ENCODE data around the gene SPRED3. TPM values are rescaled to one million over a fixed set of nuclear protein-coding genes. Genes with fewer than 3 reads are reported as not detected.

SPRED3 gene
- total RNA-seq, 1 donor from 2014 or later: 0.71 TPM

DNA sequence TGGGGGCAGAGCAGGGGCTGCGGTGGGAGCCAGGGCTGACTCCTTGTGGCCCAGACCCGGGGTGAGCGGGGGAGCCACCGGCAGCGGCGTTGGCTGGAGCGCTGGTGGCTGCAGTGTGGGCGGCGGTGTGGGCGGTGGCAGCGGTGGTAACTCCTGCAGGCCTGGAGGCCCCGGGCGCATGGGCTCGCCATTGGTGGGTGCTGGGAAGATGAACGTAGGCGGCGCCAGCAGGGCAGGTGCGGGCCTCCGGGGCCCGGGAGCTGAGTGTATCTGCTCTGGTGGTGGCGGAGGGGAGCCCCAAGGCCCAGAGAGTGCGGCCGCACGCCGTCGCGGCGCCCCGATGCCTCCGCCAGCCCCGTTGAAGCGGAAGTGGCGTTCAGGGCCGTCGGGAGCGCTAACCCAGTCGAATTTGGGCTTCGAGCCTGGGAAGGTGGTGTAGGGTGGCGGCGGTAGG, 2.7 kb upstream of the SPRED3 start:
- intact Hi-C loops (cut with micrococcal nuclease): no loop called here
- no peak for TF ChIP-seq CTCF (IDR thresholded peaks at IDR 0.05; ENCODE audit: borderline replicate concordance)
- Histone ChIP-seq H3K9me3 (replicated peaks) (no peaks in the 10 kb centered on the region), H3K36me3 (peaks cover 56% of the 10 kb centered on the region), H3K4me1 (peaks cover 44% of the 10 kb centered on the region), H3K27me3 (ENCODE audit: low read depth) (peaks cover 45% of the 10 kb centered on the region), H3K27ac (replicated peaks) (no peak overlapping the region), H3K4me3 (no peak overlapping the region)
- DNase-seq: no peak

DNA sequence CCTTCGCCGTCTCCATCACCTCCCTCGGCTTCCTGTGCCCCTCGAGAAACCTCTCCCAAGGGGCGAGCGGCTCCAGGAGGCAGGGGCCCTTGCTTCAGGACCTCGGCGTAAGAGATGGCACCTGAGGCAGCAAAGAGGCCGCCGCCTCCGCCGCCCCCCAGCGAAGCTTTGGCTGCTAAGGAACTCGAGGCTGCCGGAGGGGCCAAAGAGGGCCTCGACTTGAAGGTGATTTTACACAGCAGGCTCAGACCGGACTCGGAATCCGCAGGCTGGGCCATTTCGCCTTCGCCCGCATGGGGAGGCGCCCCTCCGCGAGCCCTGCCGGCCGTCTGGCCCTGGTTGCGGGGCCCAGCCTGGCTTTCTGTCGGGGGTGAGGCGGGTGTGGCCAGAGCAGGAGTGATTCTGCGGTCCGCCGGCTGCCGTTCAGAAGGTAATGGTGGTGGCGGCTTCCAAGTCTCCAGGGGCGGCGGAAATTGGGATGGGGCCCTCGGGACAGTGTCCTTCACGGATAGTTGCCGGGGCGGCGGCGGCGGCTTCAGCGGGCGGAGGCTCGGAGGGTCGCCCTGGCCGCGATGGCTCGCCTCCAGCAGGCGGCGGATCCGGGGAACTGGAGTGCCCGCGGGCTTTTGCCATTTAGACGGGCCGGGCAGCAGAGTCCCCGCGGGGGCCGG, 2.1 kb upstream of the SPRED3 start:
- no peak overlapping the region for H3K27ac ChIP-seq (replicated peaks)
- peaks cover 45% of the 10 kb centered on the region for H3K27me3 ChIP-seq (ENCODE audit: low read depth)
- peaks cover 44% of the 10 kb centered on the region for H3K4me1 ChIP-seq
- intact Hi-C loops (cut with micrococcal nuclease): no loop called here
- no peaks in the 10 kb centered on the region for H3K9me3 ChIP-seq (replicated peaks)
- TF ChIP-seq CTCF (IDR thresholded peaks at IDR 0.05; ENCODE audit: borderline replicate concordance): no peak
- DNase-seq: no peak
- peaks cover 50% of the 10 kb centered on the region for H3K36me3 ChIP-seq
- H3K4me3 ChIP-seq: peak overlapping the region; percentile 66

DNA sequence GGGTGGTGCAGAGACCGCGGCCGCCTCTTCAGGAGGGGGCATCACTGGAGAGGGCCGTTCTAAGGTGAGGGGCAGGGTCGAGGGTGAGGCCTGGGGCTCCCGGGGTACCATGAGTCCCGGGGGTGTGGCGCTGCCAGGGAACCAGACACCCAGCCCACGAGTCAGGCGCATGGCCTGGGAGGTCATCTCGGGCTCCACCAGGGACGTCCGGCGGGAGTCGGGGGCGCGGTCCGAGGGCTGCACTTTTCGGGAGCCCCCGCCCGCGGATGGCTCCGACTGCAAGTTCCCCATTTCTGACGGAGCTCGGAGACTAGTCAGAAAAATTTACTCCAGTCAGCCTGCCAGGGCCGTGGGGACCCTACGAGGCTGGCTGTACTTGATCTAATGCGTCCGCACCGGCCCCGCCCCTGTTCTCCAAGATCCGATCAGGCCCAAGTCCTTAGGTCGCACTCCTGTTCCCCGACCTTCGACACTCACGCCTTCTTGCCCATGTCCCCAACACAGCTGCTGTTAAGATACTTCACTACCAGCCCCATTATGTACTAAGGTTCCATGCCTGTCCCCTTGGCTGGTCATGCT, 1.4 kb upstream of the SPRED3 start:
- peaks cover 44% of the 10 kb centered on the region for H3K4me1 ChIP-seq
- peak overlapping the region; percentile 66 for H3K4me3 ChIP-seq
- peaks cover 44% of the 10 kb centered on the region for H3K36me3 ChIP-seq
- no peaks in the 10 kb centered on the region for H3K9me3 ChIP-seq (replicated peaks)
- peaks cover 45% of the 10 kb centered on the region for H3K27me3 ChIP-seq (ENCODE audit: low read depth)
- no peak overlapping the region for H3K27ac ChIP-seq (replicated peaks)
- intact Hi-C loops (cut with micrococcal nuclease): no loop called here
- peak; percentile 36 for DNase-seq
- no peak for TF ChIP-seq CTCF (IDR thresholded peaks at IDR 0.05; ENCODE audit: borderline replicate concordance)

- no peak for TF ChIP-seq CTCF (IDR thresholded peaks at IDR 0.05; ENCODE audit: borderline replicate concordance)
- Histone ChIP-seq H3K27me3 (ENCODE audit: low read depth) (peaks cover 45% of the 10 kb centered on the region), H3K9me3 (replicated peaks) (no peaks in the 10 kb centered on the region), H3K36me3 (peaks cover 37% of the 10 kb centered on the region), H3K4me1 (peaks cover 44% of the 10 kb centered on the region), H3K4me3 (peak within 1 kb of the TSS; percentile 66), H3K27ac (replicated peaks) (peak within 1 kb of the TSS; percentile 43)
- intact Hi-C loops (cut with micrococcal nuclease): no loop called here
- peak; percentile 74 for DNase-seq
Observed at GRCh38 chr19:38387550-38388348, 748 bp upstream of the SPRED3 start, which contains the start of gene GGN. Gene GGN (minus strand): TSS chr19:38388034. CDS start chr19:38387261, 773 bp downstream.

DNA sequence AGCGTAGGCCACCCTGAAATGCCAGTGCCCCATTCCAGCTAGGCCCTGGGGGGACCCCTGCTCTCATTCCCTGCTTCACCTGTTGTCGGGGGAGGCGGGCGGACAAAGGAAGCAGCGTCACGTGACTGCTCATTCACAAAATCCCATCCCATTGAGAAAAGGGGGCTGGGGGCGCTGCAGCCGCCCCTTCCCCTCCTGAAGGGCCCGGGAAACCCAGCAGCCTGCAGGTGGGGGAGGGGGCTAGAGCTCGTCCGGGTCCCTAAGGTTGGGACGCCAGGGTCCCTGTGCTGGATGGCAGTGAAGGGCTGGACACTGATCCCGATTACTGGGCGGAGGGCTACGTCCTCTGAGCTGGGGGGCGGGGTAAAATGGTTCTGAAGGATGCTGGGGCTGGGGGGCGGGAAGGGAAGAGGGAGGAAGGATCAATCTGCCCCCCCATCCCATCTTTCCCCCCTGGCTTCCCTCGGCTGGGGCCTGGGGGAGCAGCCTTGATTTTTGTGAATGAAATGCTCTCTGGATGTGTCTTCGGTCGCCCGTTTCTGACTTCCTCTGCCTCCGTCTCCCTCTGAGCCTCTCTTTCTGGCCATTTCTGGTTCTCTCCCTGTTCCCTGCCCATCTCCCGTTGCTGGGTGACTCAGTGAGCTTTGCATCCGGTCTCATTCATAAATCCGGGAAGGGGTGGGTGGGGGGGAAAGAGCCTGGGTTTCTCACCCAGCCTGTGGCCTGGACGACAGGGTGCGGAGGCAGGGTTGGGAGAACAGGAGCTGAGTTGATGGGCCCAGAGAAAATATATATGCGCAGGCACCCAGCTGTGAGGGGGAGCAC, 816 bp downstream of the SPRED3 start:
- no peak for TF ChIP-seq CTCF (IDR thresholded peaks at IDR 0.05; ENCODE audit: borderline replicate concordance)
- DNase-seq: no peak
- peaks cover 22% of the 10 kb centered on the region for H3K36me3 ChIP-seq
- peak overlapping the region; percentile 15 for H3K27ac ChIP-seq (replicated peaks)
- peaks cover 50% of the 10 kb centered on the region for H3K27me3 ChIP-seq (ENCODE audit: low read depth)
- intact Hi-C loops (cut with micrococcal nuclease): no loop called here
- H3K4me1 ChIP-seq: peaks cover 45% of the 10 kb centered on the region
- no peaks in the 10 kb centered on the region for H3K9me3 ChIP-seq (replicated peaks)
- peak overlapping the region; percentile 66 for H3K4me3 ChIP-seq

Measured in left ventricle myocardium inferior (tissue), 1 donor.